Subcutaneous abdominal adipose tissue (tissue), 5 donors: ENCODE results near the gene IL17REL.

Experiments
- H3K27ac ChIP-seq: one replicate; pipeline ENCODE4 v1.7.0; 2013; ENCODE audit warnings: low read depth, mild to moderate bottlenecking, inconsistent platforms, low read length, moderate library complexity
- H3K27me3 ChIP-seq, 5 donors: one replicate each; pipeline ENCODE4 v1.7.0; 2013; ENCODE audit warnings: low read length in 5 of 5, inconsistent platforms in 1 of 5; ENCODE audit not compliant: control insufficient read depth in 5 of 5, insufficient read depth in 4 of 5
- H3K36me3 ChIP-seq, 5 donors: one replicate each; pipeline ENCODE4 v1.7.0; 2013; ENCODE audit warnings: low read length in 5 of 5; ENCODE audit not compliant: control insufficient read depth in 5 of 5, insufficient read depth in 5 of 5
- H3K4me1 ChIP-seq, 5 donors: one replicate each; pipeline ENCODE4 v1.7.0; 2013; ENCODE audit warnings: low read length in 5 of 5, mild to moderate bottlenecking in 3 of 5, moderate library complexity in 1 of 5; ENCODE audit not compliant: control insufficient read depth in 5 of 5, insufficient read depth in 5 of 5
- H3K4me3 ChIP-seq, 5 donors: one replicate each; pipeline ENCODE4 v1.7.0; 2013; ENCODE audit warnings: low read length in 5 of 5, low read depth in 1 of 5
- H3K9ac ChIP-seq, 5 donors: one replicate each; pipeline ENCODE4 v1.7.0; 2013; ENCODE audit warnings: low read length in 5 of 5, mild to moderate bottlenecking in 4 of 5, moderate library complexity in 3 of 5
- H3K9me3 ChIP-seq, 5 donors: one replicate each; pipeline ENCODE4 v1.7.0; 2013; ENCODE audit warnings: low read length in 5 of 5; ENCODE audit not compliant: control insufficient read depth in 5 of 5
- donor health status: healthy.
- donor health status: healthy.
- donor health status: healthy.
- donor health status: healthy.
- donor health status: healthy.

Gene IL17REL

GRCh38 chr22:50001388-50002231 is 11.0 kb downstream of the IL17REL start:
- no peak overlapping the region for H3K4me3 ChIP-seq
- no peak overlapping the region for H3K27ac ChIP-seq
- peaks cover 0 to 25% (median 13%) of the 10 kb centered on the region in 5 donors for H3K27me3 ChIP-seq
- H3K9ac ChIP-seq: no peak overlapping the region
- H3K9me3 ChIP-seq: no peaks in the 10 kb centered on the region
- H3K4me1 ChIP-seq: peaks cover 0 to 21% (median 4%) of the 10 kb centered on the region in 5 donors
- no peaks in the 10 kb centered on the region for H3K36me3 ChIP-seq

- H3K36me3 ChIP-seq: no peaks in the 10 kb centered on the region
- H3K27me3 ChIP-seq: peaks cover 0 to 25% (median 13%) of the 10 kb centered on the region in 5 donors
- no peak overlapping the region for H3K9ac ChIP-seq
- H3K4me3 ChIP-seq: no peak overlapping the region
- H3K27ac ChIP-seq: no peak overlapping the region
- H3K9me3 ChIP-seq: no peaks in the 10 kb centered on the region
- peaks cover 0 to 21% (median 4%) of the 10 kb centered on the region in 5 donors for H3K4me1 ChIP-seq
Observed at GRCh38 chr22:50000587-50001387, 11.8 kb downstream of the IL17REL start.

GRCh38 chr22:49999946-50000586 is 12.5 kb downstream of the IL17REL start:
- H3K27ac ChIP-seq: no peak overlapping the region
- peak overlapping the region in 2 of 5 donors; percentile 12 to 46 for H3K4me3 ChIP-seq
- no peaks in the 10 kb centered on the region for H3K36me3 ChIP-seq
- no peak overlapping the region for H3K9ac ChIP-seq
- no peaks in the 10 kb centered on the region for H3K9me3 ChIP-seq
- peaks cover 0 to 21% (median 4%) of the 10 kb centered on the region in 5 donors for H3K4me1 ChIP-seq
- H3K27me3 ChIP-seq: peaks cover 0 to 25% (median 13%) of the 10 kb centered on the region in 5 donors

GRCh38 chr22:49999063-49999945 is 13.3 kb downstream of the IL17REL start:
- H3K9ac ChIP-seq: no peak overlapping the region
- peak overlapping the region in 2 of 5 donors; percentile 12 to 46 for H3K4me3 ChIP-seq
- peaks cover 0 to 21% (median 4%) of the 10 kb centered on the region in 5 donors for H3K4me1 ChIP-seq
- no peaks in the 10 kb centered on the region for H3K36me3 ChIP-seq
- H3K27me3 ChIP-seq: peaks cover 0 to 25% (median 13%) of the 10 kb centered on the region in 5 donors
- H3K27ac ChIP-seq: no peak overlapping the region
- no peaks in the 10 kb centered on the region for H3K9me3 ChIP-seq

- Histone ChIP-seq H3K9me3 (no peaks in the 10 kb centered on the region), H3K27me3 (peaks cover 0 to 25% (median 13%) of the 10 kb centered on the region in 5 donors), H3K4me1 (peaks cover 0 to 22% (median 4%) of the 10 kb centered on the region in 5 donors), H3K4me3 (no peak overlapping the region), H3K9ac (no peak overlapping the region), H3K27ac (no peak overlapping the region), H3K36me3 (no peaks in the 10 kb centered on the region)
Observed at GRCh38 chr22:49998718-49999062, 13.9 kb downstream of the IL17REL start.

GRCh38 chr22:49997932-49998717 is 14.4 kb downstream of the IL17REL start:
- Histone ChIP-seq H3K9me3 (no peaks in the 10 kb centered on the region), H3K4me3 (no peak overlapping the region), H3K27me3 (peaks cover 0 to 25% (median 13%) of the 10 kb centered on the region in 5 donors), H3K4me1 (peaks cover 3 to 27% (median 9%) of the 10 kb centered on the region in 5 donors), H3K36me3 (no peaks in the 10 kb centered on the region), H3K27ac (no peak overlapping the region), H3K9ac (no peak overlapping the region)

- Histone ChIP-seq H3K36me3 (no peaks in the 10 kb centered on the region), H3K4me1 (peaks cover 0 to 30% (median 11%) of the 10 kb centered on the region in 5 donors), H3K9ac (no peak overlapping the region), H3K9me3 (no peaks in the 10 kb centered on the region), H3K27ac (no peak overlapping the region), H3K27me3 (peaks cover 0 to 25% (median 10%) of the 10 kb centered on the region in 5 donors), H3K4me3 (no peak overlapping the region)
Observed at GRCh38 chr22:49997251-49997599, 15.3 kb downstream of the IL17REL start.

- Histone ChIP-seq H3K27ac (no peak overlapping the region), H3K9me3 (peaks cover 0 to 5% (median 2%) of the 10 kb centered on the region in 5 donors), H3K4me1 (peaks cover 0 to 24% (median 11%) of the 10 kb centered on the region in 5 donors), H3K27me3 (peaks cover 0 to 24% (median 9%) of the 10 kb centered on the region in 5 donors), H3K9ac (no peak overlapping the region), H3K4me3 (no peak overlapping the region), H3K36me3 (no peaks in the 10 kb centered on the region)
Observed at GRCh38 chr22:49996518-49997250, 15.9 kb downstream of the IL17REL start.
